ENCODE measurements around the gene SND1.

Gene SND1

GRCh38 chr7:128030654-128031611, 378.9 kb downstream of the SND1 start, which contains the start of gene LRRC4:
Gene LRRC4 (minus strand): TSS chr7:128031437. CDS start chr7:128030640, 797 bp downstream.
- DNase-seq, result no peak

- peak; percentile 42 for DNase-seq
These were observed 380.1 kb downstream of the SND1 start for GRCh38 chr7:128031901-128032604.

DNA sequence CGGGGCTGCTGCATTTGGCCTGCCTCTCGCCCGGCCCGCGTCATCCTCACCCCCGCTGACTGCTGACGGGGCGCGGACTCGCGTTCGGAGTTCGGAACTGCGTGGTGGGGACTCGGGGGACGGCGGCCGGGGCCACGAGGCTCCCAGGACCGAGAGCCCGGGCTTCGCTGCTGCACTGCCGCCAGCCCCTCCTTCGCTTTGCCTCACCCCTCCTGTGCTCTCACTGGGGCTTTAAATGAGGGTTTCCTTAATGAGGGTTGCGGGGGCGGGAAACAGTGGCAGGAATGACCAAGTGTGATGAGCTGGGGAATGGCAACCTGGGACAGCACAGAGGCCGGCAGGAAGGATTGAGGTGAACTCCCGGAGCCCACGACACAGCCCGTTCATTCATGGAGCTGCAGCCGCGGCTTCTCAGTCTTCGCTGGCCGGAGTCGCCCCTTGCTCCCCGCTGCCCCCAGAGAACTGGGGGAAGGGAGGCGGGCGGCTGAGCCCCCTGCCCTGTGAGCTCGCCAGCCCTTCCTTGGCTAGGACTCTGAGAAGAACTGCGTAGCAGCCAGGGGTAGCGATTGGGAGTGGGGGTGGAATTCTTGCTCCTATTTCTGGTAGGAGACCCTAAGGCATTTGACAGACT, 380.7 kb downstream of the SND1 start:
- DNase-seq, result no peak

DNA sequence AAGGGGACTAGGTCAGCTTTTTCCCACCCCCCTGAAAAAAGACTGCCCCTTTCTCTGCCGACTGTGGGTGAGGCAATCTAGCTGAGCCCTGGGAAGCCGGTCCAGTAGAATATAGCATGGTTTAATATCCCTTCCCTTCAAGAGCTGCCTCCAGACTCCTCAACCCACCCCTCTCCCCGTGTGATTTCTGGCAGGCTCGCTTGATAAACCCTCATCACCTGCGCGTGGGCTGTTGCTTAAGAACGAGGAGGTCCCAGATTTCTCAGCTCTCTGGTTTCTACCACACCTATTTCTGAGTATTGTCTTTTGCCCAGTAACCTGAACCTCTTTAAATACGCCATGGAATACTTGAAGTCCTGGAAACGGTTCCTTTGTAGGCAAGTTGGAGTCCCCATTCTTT, 381.3 kb downstream of the SND1 start:
- no peak for DNase-seq

DNA sequence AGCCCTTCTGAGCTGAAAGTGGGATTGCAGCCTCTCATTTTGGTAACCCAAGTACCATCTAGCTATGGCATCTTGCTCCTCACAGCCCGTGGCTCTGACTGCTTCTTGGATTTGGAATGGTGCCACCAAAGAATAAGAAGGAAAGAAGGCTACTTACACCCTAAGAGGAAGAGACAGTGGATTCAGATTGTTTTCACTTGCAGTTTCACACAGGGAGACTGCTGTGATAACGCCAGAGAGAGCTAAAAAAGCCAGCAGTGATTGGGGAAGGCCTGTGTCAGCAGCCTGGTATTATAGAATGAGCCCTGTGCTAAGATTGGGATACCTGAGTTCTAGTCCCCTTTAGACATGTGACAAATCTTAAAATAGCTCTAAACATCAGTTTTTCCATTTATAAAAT, 382.8 kb downstream of the SND1 start:
- no peak for DNase-seq

- no peak for DNase-seq
These were observed 383.7 kb downstream of the SND1 start for GRCh38 chr7:128035712-128036111.

DNA sequence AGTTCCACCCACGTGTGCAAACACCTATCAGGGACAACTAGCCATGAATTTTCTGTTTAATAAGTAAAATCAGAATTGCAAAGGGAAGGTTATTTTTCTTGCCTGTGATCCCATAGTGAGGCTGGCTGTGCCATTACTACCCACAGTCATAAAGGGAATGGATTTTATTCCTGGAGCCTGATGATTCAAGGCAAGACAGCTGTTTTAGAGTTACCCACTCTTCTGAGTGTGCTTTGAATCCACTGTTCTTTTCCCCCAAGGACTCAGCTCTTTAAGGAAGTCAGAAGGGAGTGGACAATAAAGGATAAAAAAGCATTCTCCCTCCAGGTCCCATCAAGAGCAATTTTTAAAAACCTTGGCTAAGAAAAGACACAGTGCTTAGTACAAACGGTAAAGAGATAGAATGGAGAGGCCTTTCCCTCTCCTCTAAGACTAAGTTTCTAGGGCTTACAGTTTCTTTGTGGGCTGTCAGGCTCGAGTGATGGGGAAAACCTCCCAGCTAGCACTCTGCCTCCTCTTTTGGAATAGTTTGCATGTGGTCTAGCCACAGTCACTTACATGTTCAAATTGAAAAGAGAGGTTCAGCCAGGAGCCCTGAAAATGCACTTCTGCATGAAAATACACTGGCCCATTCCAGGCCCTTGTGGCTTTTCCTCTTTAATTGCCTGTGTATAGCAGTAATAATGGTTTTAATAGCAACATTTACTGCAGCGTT, 384.4 kb downstream of the SND1 start:
- DNase-seq, result no peak

DNA sequence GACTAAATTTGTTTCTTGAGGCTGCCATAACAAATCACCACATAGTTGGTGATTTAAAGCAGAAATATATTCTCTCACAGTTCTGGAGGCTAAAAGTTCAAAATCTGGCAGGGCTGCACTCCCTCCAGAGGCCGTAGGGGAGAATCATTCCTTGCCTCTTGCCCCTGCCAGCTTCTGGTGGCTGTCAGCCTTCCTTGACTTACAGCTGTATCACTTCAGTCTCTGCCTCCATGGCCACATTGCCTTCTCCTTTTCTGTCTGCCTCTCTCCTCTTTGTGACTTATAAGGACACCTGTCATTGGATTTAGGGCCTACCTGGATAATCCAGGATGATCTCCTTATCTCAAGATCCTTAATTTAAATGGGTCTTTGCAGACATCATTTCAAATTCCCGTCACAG, 385.1 kb downstream of the SND1 start:
- no peak for DNase-seq

DNA sequence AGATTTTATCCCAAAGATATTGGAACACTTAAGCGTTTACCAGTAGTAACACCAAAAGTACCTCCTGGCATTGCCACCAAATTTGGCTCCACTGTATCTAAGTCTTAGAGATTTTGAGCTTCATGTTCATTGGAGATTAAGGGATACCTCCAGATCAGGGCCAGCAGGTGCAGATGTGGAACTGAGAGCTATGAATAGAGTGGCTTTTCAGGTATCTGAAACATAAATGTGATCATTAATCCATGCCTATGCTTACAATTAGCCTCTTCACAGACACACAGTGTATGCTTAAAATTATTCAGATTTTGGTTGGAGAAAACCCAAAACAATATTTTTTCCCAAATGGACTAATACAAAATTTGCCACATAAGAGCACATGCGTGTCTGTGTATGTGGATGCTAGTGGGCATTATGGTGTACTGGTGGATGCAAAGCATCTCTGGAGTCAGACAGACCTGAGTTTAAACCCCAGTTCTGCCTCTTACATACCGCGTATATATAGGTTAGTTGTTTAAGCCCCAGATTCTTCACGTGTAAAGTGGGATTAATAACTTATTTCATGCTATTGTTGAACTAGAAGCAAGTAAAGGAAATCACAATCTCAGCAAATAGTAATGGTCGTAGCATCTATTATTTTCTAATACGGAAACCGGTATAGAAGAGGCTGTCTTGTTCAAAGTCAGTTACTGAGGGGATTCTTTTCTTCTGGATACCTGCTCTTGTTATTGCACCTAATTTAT, 386.1 kb downstream of the SND1 start:
- no peak for DNase-seq

DNA sequence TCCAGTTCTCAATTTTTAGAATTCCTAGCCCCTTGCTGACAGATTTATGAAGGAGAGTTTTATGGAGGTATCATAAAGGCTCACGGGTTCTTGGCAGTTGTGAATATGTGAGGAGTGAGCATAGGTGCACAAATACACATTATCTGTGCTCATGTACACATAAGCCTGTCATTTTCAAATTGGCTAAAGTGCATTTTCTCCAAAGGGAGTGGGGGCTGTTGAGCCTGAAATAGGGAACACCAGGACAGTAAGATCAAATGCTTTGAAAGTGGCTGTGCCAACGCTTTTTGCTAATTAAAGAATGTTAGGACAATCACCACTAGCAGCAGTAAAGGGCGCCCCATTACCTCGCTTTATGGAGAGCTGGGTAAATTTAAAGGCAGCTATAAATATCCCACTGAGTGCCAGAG, 387.6 kb downstream of the SND1 start:
- DNase-seq, result no peak

DNA sequence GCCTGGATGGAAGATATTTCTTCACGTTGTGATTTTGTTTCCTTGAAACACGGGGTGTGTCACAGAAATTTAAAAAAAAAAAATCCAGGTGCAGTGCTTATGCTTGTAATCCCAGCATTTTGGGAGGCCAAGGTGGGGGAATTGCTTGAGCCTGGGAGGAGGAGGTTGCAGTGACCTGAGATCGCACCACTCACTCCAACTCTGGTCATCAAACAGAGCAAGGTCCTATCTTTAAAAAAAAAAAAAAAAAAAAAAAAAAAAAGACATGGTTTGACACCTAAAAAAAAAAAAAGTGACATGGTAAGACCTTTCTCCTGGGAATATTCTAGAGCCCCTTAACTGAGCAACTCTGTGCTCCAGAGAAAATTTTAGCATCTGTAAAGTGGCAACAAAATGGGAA, 388.2 kb downstream of the SND1 start:
- DNase-seq, result no peak

- DNase-seq, result no peak
These were observed 389.2 kb downstream of the SND1 start for GRCh38 chr7:128041203-128041602.

DNA sequence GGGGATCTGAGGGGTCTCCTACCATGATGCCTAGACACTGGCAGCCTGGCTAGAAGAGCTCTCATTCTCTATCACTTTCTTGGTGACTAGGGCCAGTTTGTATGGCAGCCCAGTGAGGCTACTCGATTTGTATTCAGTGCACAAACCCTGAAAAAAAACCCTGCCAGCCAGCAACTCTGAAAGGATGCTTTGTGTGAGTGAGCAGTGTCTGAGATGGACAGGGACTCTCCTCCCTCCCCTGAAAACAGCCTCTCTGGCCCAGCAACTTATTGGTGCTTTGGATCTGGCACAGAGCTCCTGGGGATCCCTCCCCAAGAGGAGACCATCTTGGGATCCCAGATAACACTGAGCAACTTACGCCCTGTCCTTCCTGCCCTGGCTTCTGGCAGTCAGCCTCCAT, 390.0 kb downstream of the SND1 start:
- DNase-seq, result no peak

GRCh38 chr7:128044064-128044463, 392.1 kb downstream of the SND1 start:
- no peak for DNase-seq

DNA sequence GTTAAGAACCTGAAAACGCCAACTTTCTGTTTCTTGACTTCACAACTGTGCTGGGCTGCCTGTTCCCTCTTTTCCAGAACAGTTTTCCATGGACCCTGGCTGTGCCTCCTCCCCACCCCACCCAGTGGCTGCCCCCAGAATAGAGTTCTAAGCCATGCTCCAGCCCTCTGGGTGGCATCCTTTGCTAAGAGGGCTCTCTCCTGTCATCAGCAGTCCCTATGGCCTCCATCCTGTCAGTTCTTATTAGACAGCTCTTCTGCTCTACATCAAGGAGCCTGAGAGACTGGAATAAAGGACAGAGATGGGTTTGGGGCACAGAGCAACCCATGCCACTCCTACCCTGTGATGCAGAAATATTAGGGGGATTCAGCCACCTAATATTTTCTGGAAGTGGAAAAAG, 393.2 kb downstream of the SND1 start:
- no peak for DNase-seq

DNA sequence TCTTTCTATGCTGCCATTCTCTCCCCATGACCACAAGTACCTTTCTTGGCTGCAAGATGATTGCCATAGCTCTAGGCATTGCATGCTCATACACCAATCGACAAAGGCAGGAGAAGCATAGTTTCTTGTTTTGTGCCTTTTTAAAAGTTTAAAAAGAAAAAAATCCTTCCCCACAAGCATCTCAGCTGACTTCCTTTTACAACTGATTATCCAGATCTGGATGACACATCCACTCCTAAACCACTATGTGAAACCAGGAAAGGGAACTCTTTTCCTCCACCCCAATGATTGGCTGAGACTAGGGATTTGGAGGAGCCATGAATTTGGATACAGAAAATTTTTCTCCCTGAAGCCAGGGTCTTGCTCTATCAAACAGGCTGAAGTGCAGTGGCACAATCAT, 393.8 kb downstream of the SND1 start:
- no peak for DNase-seq

GRCh38 chr7:128052404-128052803, 400.4 kb downstream of the SND1 start:
- DNase-seq, result no peak

DNA sequence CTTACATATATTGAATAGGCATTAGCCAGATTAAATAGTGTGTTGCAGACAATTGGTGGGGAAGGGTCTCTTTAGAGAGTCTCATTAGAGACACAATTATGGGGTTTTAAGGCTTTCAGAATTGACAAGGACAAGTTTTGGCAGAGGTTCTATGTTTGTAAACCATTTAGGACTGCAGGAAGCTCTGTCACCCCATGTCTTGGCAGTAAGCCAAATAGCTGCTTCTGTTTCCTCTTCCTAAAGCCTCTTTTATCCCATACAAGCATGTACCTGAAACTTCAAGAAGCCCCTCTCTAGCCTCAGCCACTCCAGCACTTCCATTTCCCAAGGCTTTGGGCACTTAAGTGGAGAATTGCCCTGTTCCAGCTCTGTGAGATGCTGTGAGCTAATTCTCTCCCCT, 401.0 kb downstream of the SND1 start:
- DNase-seq, result no peak

GRCh38 chr7:128053991-128054390, 402.0 kb downstream of the SND1 start:
- DNase-seq, result no peak

DNA sequence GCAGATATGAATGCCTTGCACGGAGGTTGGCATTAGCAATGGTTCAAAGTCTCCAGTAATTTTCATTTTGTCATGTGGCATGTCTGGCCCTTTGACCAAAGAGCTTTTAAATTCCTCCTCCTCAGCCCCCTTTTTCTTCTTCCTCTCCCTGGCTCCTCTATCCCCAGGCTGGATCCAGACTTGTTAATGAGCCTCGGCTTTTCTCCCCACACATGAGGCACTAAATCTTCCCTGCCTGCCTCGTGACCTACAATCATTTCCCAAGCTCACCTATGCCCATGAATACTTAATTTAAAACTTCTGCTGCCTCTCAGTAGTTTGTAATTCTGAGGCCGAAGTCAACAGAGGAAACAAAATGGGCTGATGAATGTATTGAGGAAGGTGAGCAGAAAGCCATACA, 402.5 kb downstream of the SND1 start:
- no peak for DNase-seq

- no peak for DNase-seq
These were observed 403.6 kb downstream of the SND1 start for GRCh38 chr7:128055637-128056036.

GRCh38 chr7:128056901-128057300, 404.9 kb downstream of the SND1 start:
- no peak for DNase-seq

Data from T1000 (cell line).